ENCODE data around the gene PCK1.
A peak's percentile ranks its signal among the peaks of the same experiment; 100 is the strongest.

Gene PCK1

DNA sequence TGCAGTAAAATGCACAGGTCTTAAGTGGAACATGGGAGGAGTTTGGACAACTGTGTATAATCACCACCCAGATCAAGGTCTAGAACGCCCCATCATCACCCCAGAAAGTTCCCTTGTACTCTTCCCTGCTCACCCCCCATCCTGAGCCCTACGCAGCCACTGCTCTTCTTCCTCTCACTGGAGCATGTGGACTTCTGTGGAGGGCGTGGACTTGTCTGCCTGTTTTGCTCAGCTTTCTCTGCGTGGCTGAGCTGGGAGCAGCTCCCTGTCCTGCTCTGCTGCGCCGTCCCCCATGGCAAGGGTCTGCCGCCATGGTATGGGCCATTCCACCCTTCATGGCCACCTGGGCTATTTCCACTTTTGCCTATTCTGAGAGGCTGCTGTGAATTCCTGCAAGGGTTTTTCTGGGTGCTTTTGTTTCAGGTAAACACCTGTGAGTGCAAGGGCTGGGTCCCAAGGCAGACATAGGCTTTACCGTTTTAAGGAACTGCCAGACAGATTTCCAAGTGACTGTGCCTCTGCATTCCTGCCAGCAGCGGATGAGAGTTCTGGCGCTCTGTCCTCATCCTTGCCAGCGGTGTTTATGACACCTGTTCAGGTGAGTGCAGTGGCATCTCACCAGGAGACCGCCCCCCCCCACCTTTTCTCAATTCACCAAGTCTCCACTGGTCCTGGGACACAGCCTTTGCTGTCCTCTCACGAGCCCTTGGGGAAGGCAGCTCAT, 19.7 kb downstream of the PCK1 start:
- no peak for DNase-seq (ENCODE audit: low read depth, low spot score)
- no peak overlapping the region for H3K4me3 ChIP-seq (ENCODE audit: low read depth, low read length)
- in situ Hi-C loops (cut with HindIII; ENCODE audit: low sequenced_read_pairs), result no loop called here
- TF ChIP-seq, protein P1, sequence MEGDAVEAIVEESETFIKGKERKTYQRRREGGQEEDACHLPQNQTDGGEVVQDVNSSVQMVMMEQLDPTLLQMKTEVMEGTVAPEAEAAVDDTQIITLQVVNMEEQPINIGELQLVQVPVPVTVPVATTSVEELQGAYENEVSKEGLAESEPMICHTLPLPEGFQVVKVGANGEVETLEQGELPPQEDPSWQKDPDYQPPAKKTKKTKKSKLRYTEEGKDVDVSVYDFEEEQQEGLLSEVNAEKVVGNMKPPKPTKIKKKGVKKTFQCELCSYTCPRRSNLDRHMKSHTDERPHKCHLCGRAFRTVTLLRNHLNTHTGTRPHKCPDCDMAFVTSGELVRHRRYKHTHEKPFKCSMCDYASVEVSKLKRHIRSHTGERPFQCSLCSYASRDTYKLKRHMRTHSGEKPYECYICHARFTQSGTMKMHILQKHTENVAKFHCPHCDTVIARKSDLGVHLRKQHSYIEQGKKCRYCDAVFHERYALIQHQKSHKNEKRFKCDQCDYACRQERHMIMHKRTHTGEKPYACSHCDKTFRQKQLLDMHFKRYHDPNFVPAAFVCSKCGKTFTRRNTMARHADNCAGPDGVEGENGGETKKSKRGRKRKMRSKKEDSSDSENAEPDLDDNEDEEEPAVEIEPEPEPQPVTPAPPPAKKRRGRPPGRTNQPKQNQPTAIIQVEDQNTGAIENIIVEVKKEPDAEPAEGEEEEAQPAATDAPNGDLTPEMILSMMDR (IDR thresholded peaks at IDR 0.05; ENCODE audit: low read depth, low read length), result no peak

DNA sequence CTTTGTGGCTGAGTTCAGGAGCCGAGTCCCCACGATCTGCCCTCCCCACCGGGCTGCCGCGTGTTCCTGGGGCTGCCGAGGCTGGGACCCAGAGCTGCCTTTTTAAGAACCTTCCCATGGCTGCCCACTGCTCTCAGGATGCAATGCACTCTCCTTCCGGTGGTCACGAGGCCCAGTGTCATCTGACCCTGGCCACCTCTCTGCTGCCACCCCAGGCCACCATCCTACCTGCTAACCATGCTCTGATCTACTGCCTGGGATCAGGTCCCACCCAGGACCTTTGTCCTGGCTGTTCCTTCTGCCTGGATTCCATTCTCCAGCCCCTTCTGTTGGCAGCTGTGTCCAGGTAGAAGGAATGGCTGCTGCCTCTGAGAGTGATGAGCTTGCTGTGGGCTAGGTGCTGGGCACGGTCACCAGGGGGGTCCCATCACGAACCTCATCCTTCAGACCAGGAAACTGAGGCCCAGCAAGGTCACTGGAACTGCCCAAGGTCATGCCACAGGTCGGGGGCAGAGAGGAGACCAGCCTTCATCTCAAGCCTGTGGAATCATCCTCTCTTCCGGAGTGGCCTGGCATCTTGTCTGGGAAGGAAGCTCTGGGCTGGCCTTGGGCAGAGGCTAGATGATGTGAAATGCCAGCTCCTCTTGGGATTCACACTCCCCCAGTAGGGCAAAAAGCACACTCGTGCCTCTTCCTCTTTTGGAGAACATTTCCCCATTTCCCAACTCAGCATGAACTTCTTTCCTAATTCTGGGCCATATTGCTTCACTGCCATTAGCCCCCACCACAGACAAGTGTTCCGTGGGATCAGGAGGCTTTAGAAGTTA, 20.5 kb downstream of the PCK1 start:
- H3K4me3 ChIP-seq (ENCODE audit: low read depth, low read length), result no peak overlapping the region
- TF ChIP-seq, protein P1 (IDR thresholded peaks at IDR 0.05; ENCODE audit: low read depth, low read length), result no peak
- DNase-seq (ENCODE audit: low read depth, low spot score), result no peak
- in situ Hi-C loops (cut with HindIII; ENCODE audit: low sequenced_read_pairs), result no loop called here

DNA sequence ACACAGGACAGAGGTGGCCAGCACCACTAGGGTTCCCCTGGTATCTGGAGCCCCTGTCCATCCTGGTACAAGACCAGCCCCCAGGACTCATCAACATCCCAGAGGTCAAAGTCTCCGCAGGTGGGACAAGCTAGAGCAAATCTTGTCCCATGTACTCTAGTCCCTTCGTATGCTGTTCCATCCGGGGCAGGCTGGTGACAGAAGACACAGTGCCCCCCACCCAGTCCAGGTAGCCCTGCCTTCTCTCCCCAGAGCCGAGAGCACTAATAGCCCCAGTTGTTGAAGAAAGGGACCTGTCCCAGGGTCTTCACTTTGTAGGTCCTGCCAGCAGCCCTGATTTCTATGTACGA, 21.1 kb downstream of the PCK1 start:
- TF ChIP-seq, protein P1 (IDR thresholded peaks at IDR 0.05; ENCODE audit: low read depth, low read length), result no peak
- in situ Hi-C loops (cut with HindIII; ENCODE audit: low sequenced_read_pairs), result no loop called here
- H3K4me3 ChIP-seq (ENCODE audit: low read depth, low read length), result no peak overlapping the region
- DNase-seq (ENCODE audit: low read depth, low spot score), result no peak

DNA sequence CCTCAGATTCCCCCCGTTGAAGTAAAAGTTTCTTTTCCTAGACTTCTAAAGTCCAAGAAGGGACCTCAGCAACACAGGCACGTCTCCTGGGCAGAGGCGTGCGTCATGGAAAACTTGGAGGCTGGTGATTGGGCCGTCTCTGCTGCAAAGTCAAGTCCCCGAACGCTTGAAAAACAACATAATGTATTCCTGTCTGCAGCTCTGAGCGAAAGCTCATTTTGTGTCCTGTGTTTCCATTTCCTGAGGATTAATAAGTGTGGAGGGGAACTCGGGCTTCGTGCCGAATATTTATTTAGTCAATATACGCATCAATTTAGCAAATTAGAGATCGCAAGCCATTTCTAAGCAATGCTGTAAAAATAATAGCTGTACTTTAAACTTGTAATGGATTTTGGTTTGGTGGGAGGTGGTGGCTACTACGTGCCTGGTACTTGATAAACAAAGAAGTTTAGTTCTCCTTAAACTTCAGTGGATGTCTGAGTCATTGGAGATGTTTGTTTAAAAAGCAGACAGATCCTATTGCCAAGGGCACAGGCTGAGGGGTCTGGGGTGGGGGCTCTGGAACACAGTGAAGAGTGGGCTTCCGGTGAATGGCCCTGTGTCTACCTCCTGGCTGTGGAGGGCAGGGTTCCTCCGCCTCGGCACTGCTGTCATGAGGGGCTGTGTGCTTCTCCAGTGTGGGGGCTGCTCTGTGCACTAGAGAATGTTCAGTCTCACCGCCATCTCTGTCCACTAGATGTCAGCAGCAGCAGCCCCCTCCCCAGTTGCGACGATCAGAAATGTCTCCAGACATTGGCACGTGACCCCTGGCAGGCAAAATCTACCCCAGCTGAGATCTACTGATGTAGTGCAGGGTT, 21.8 kb downstream of the PCK1 start:
- peak; percentile 75 for DNase-seq (ENCODE audit: low read depth, low spot score)
- no peak overlapping the region for H3K4me3 ChIP-seq (ENCODE audit: low read depth, low read length)
- in situ Hi-C loops (cut with HindIII; ENCODE audit: low sequenced_read_pairs), result no loop called here
- TF ChIP-seq, protein P1 (IDR thresholded peaks at IDR 0.05; ENCODE audit: low read depth, low read length), result peak; percentile 73

DNA sequence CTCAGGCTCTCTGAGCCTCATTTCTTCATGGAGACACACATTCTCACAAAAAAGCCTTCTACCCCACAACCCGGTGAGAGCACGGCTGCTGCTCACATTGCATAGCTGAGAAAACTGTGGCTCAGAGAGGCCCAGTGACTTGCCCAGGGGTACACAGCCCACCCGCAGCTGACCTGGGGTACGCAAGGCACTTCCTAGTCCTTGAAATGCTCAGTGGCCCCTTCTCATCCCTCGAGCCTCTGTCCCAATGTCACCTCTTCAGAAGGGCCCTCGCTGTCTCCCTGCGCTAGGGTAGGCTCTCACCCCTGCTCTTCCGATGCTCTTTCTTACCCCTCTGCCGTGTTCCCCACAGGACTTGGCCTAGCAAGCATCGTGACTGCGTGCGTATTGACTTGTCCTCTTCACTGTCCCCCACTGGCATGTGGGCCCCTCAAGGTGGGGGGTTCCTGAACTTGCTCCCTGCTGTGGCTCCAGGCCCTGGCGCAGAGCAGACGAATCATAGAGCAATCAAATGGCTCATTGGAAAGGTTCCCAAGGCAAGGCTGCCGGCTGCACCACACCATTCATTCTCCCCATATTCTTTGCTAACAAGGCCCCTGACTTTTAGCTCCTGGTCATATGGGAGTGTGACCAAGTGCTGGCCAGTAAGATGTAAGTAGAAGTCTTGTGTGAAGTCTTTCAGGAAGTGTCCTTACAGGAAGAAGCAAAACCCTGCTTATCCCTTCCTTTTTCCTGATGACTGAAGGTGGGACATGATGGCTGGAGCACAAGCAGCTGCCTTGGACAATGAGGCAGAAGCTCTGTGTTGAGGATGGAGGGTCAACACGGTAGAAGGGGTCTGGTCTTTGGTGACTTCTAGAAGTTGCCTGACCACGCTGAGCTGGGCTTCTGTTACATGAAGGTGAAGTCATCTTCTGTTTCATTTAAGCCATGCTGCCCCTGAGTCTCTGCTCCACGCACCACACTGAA, 22.7 kb downstream of the PCK1 start:
- no peak for DNase-seq (ENCODE audit: low read depth, low spot score)
- TF ChIP-seq, protein P1 (IDR thresholded peaks at IDR 0.05; ENCODE audit: low read depth, low read length), result no peak
- in situ Hi-C loops (cut with HindIII; ENCODE audit: low sequenced_read_pairs), result no loop called here
- H3K4me3 ChIP-seq (ENCODE audit: low read depth, low read length), result no peak overlapping the region
